Pancreas (tissue), 10 donors: ENCODE data around the gene SH3RF2. TPM values are rescaled to one million over a fixed set of nuclear protein-coding genes. Genes with fewer than 3 reads are reported as not detected.
A peak's percentile ranks its signal among the peaks of the same experiment; 100 is the strongest.

ENCODE experiments used
- ATAC-seq, 4 donors: fragments of 200-7000 bp; cut with Tn5 transposase; one replicate each; pipeline versions ENCODE4 v1.8.0 to v1.9.1; 2020; ENCODE audit warnings: mild to moderate bottlenecking in 4 of 4, moderate library complexity in 4 of 4
- DNase-seq, 6 donors: peaks; one replicate each; pipeline ENCODE4 v3.0.0-alpha.2; 2020
- FAIRE-seq: peaks from 2 replicates; lab custom pipeline; 2012; peaks lifted over from hg19 to GRCh38; lab: Jason Lieb, UNC
- H3K27ac ChIP-seq, 4 donors: fragments of 200-600 bp; sonication (generic); 1 replicate in 3 of 4; 2 replicates in 1 of 4; pipeline versions ENCODE4 v1.5.0 to v1.8.0; 2020
- H3K27me3 ChIP-seq, 4 donors: fragments of 200-600 bp; one replicate each; pipeline ENCODE4 v1.8.0; 2021
- H3K36me3 ChIP-seq, 3 donors: fragments of 200-600 bp; sonication (generic) in 1 of 3; one replicate each; pipeline versions ENCODE4 v1.5.0 to v1.8.0; 2020 to 2021
- H3K4me1 ChIP-seq, 3 donors: fragments of 200-600 bp; one replicate each; pipeline ENCODE4 v1.8.0; 2021
- H3K4me3 ChIP-seq, 4 donors: fragments of 200-600 bp; sonication (generic) in 2 of 4; one replicate each; pipeline versions ENCODE4 v1.5.0 to v1.8.0; 2020 to 2021
- H3K9me3 ChIP-seq, 4 donors: fragments of 200-600 bp; one replicate each; pipeline ENCODE4 v1.8.0; 2021
- WGBS, 2 donors: extraction: QIAGEN DNeasy Blood & Tissue Kit; methylation state at CpG; one replicate each; pipeline ENCODE4 v1.1.7; 2013; 5-methylcytosine and 5-hydroxymethylcytosine counted together
- intact Hi-C, 3 donors: fragments of 100-400 bp; cut with DNase I; formaldehyde crosslinking; loops; one replicate each; pipeline versions ENCODE4 v1.11.1 to v1.14.2; 2022
- polyA plus RNA-seq, 2 donors: library from polyadenylated mRNA; stranded (reverse); fragments of 200-250 nt; gene quantifications; one replicate each; pipeline ENCODE4 v1.2.3, GENCODE V29; 2013
- total RNA-seq, 6 donors: library from RNA; stranded (reverse); fragmentation: NEBNext Ultra II Directional in 4 of 6; extraction: Animal tissue kit (Norgen Biotek cat#: 25700) in 4 of 6; gene quantifications; one replicate each; pipeline versions ENCODE4 v1.2.1 to v1.2.4, GENCODE V29; 2021 to 2023
- TF ChIP-seq, protein P1 (sequence below), 4 donors: fragments of 200-600 bp; sonication (generic) in 3 of 4; IDR thresholded peaks; one replicate each; pipeline versions ENCODE4 v1.5.0 to v1.8.0; 2021; ENCODE audit warnings: antibody characterized with exemption in 4 of 4
- donor health status: healthy with polysubstance abuse.
- donor health status: DM: no; HTN: no; CAD: no; lungs with moderate emphysema.
- donor health status: DM: no; HTN: no; CAD: no.
- donor health status: control.
- donor health status: control.
- donor health status: Bipolar disorder and iron deficiency.
- donor health status: DM: yes; HTN: yes; CAD: no.
- donor health status: DM: no; HTN: no; CAD: no.
- donor health status: DM: no; HTN: no; CAD: no.
- donor health status: DM: yes; HTN: yes; CAD: no.

SH3RF2 gene
- total and polyA plus RNA-seq, 8 donors, result 6.3 to 22.4 (median 12.8) TPM

DNA sequence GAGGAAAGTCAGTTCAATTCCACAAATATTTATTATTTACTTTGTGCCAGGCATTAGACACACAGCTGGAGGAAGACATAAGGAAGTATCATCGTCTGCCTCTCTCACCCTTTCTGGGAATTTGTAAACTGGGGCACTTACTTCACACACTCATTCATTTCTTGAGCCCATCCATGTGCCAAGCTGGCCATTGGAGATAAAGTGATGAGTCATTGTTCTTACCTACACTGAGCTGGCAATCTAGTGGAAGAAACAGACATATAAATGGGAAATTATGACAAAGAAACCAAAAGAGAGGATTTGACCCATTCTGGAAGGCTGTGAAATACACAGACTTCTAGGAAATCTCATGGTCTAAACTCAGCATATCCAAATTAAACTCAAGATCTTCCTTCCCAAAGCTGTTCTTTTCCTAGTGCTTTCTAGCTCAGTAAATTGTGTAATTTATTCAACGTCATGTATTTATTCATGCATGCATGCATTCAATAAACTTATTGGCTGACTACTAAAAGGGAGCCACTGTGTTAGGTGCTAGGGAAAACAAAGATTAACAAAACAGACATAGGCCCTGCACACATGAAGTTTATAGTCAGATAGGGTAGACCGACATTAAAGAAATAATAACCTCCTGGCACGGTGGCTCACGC is 65.3 kb downstream of the SH3RF2 start:
- Histone ChIP-seq H3K4me3 (no peak overlapping the region), H3K4me1 (no peaks in the 10 kb centered on the region), H3K27me3 (no peaks in the 10 kb centered on the region), H3K36me3 (peaks cover 0 to 4% (median 0%) of the 10 kb centered on the region in 3 donors), H3K27ac (no peak overlapping the region), H3K9me3 (no peaks in the 10 kb centered on the region)
- TF ChIP-seq, protein P1, sequence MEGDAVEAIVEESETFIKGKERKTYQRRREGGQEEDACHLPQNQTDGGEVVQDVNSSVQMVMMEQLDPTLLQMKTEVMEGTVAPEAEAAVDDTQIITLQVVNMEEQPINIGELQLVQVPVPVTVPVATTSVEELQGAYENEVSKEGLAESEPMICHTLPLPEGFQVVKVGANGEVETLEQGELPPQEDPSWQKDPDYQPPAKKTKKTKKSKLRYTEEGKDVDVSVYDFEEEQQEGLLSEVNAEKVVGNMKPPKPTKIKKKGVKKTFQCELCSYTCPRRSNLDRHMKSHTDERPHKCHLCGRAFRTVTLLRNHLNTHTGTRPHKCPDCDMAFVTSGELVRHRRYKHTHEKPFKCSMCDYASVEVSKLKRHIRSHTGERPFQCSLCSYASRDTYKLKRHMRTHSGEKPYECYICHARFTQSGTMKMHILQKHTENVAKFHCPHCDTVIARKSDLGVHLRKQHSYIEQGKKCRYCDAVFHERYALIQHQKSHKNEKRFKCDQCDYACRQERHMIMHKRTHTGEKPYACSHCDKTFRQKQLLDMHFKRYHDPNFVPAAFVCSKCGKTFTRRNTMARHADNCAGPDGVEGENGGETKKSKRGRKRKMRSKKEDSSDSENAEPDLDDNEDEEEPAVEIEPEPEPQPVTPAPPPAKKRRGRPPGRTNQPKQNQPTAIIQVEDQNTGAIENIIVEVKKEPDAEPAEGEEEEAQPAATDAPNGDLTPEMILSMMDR (IDR thresholded peaks at IDR 0.05), result no peak
- intact Hi-C loops, result no loop called here
- DNase-seq, result no peak
- FAIRE-seq, result no peak
- WGBS, 2 donors, result 93 to 98% methylated on average over 5 of the region's 5 CpGs
- peak in 1 of 4 donors; percentile 39 for ATAC-seq

DNA sequence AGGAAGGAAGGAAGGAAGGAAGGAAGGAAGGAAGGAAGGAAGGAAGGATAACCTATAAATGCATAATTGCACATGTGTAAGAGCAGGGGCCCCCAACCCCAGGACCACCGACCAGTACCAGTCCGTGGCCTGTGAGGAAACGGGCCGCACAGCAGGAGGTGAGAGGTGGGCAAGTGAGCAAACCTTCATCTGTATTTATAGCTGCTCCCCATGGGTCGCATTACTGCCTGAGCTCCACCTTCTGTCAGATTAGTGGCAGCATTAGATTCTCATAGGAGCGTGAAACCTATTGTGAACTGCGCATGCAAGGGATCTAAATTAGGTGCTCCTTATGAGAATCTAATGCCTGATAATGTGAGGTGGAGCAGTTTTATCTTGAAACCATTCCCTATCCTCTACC is 66.1 kb downstream of the SH3RF2 start:
- FAIRE-seq, result no peak
- H3K9me3 ChIP-seq, result no peaks in the 10 kb centered on the region
- no peak overlapping the region for H3K27ac ChIP-seq
- WGBS, 2 donors, result 94 to 97% methylated on average over 7 of the region's 7 CpGs
- intact Hi-C loops, result no loop called here
- no peaks in the 10 kb centered on the region for H3K27me3 ChIP-seq
- no peak overlapping the region for H3K4me3 ChIP-seq
- DNase-seq, result no peak
- peaks cover 0 to 4% (median 0%) of the 10 kb centered on the region in 3 donors for H3K36me3 ChIP-seq
- H3K4me1 ChIP-seq, result peaks cover 0 to 3% (median 0%) of the 10 kb centered on the region in 3 donors
- ATAC-seq, result no peak
- TF ChIP-seq, protein P1 (IDR thresholded peaks at IDR 0.05), result no peak

DNA sequence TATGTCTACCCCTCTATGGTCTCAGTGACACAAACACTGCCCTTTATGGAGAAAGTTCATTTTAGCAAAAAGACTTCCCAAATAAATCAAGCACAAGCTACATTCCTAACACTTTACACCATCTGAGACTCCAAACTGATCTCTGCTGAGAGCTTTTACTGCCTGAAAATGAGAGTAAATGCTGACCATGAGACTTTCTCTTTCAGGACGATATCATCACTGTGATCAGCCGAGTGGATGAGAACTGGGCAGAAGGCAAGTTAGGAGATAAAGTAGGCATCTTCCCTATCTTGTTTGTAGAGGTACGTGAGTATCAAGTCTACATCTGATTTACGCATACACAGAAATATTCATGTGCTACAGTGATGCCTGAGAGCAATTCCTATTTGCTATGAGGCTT is 67.5 kb downstream of the SH3RF2 start:
- 76 to 84% methylated on average over 4 of the region's 4 CpGs for WGBS, 2 donors
- H3K27ac ChIP-seq, result no peak overlapping the region
- H3K36me3 ChIP-seq, result peaks cover 0 to 4% (median 0%) of the 10 kb centered on the region in 3 donors
- TF ChIP-seq, protein P1 (IDR thresholded peaks at IDR 0.05), result no peak
- no peak overlapping the region for H3K4me3 ChIP-seq
- FAIRE-seq (no peak), DNase-seq (no peak), ATAC-seq (no peak)
- intact Hi-C loops, result no loop called here
- no peaks in the 10 kb centered on the region for H3K9me3 ChIP-seq
- peaks cover 0 to 4% (median 3%) of the 10 kb centered on the region in 3 donors for H3K4me1 ChIP-seq
- no peaks in the 10 kb centered on the region for H3K27me3 ChIP-seq

DNA sequence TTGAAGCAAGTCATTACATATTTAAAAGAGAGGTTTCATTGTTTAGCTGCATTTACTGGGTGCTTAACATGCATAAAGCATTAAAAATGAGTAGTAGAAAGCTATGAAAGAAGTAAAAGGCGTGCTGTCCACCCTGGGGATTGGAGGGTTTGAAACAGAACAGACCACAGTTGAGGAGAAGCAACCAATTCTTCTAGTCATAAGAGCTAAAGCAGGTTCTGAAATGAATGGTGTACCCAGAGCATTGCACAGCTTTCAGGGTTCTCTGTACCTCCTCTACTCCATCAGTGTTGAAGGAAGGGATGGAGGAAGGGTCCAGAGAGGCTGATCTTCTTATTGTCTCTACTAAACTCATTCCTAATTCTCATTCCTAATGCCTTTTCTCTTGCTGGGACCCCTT is 68.9 kb downstream of the SH3RF2 start:
- H3K27me3 ChIP-seq, result no peaks in the 10 kb centered on the region
- intact Hi-C loops, result no loop called here
- peaks cover 0 to 4% (median 3%) of the 10 kb centered on the region in 3 donors for H3K4me1 ChIP-seq
- no peak for ATAC-seq
- H3K4me3 ChIP-seq, result no peak overlapping the region
- no peak overlapping the region for H3K27ac ChIP-seq
- DNase-seq, result no peak
- TF ChIP-seq, protein P1 (IDR thresholded peaks at IDR 0.05), result no peak
- no peaks in the 10 kb centered on the region for H3K9me3 ChIP-seq
- no peak for FAIRE-seq
- 91 to 100% methylated on average over 1 of the region's 1 CpG for WGBS, 2 donors
- peaks cover 0 to 4% (median 0%) of the 10 kb centered on the region in 3 donors for H3K36me3 ChIP-seq

DNA sequence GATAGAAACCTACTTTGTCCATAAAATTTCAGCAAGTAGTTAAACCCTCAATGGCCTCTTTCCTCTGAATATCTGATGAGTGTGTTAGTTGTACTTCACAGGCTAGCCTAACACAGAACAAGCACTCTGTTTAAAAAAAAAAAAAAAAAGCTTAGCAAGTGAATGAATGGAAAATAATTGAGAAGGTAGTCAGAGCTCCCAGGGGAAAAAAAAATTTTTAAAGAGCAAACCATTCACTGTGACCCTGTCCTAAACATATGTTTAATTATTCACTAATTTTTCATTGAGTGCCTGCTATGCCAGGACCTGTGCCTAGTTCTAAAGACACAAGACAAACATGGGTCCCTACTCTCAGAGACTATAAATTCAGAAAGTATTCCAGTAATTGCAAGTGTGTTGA is 69.3 kb downstream of the SH3RF2 start:
- peak in 3 of 4 donors; percentile 11 to 58 (median 18) for ATAC-seq
- Histone ChIP-seq H3K4me3 (no peak overlapping the region), H3K9me3 (no peaks in the 10 kb centered on the region), H3K36me3 (peaks cover 0 to 4% (median 0%) of the 10 kb centered on the region in 3 donors), H3K4me1 (peaks cover 0 to 4% (median 3%) of the 10 kb centered on the region in 3 donors), H3K27ac (no peak overlapping the region), H3K27me3 (no peaks in the 10 kb centered on the region)
- no peak for FAIRE-seq
- TF ChIP-seq, protein P1 (IDR thresholded peaks at IDR 0.05), result no peak
- DNase-seq, result no peak
- intact Hi-C loops, result no loop called here
